Mucosa of gallbladder (tissue), 1 donor: ENCODE data around the gene ATP2A2. TPM values are rescaled to one million over a fixed set of nuclear protein-coding genes. Genes with fewer than 3 reads are reported as not detected.
"Not testable (repeated sequence)": the region's sequence is repeated elsewhere in the genome, so short reads cannot be mapped to it uniquely, and the experiment has no call there.

ENCODE experiments used
- DNase-seq: peaks from one replicate; pipeline ENCODE4 v3.0.0-alpha.2; 2020; ENCODE audit warnings: low spot score
- total RNA-seq: library from RNA; stranded (reverse); gene quantifications from one replicate; pipeline ENCODE4 v1.2.1, GENCODE V29; 2021
- donor health status: DM: no; HTN: no; CAD: no.

ATP2A2 gene
- total RNA-seq, 1 donor from 2014 or later, result 248 TPM

GRCh38 chr12:110342157-110342556 is 61.1 kb downstream of the ATP2A2 start:
- no peak for DNase-seq

- no peak for DNase-seq
These were observed 62.1 kb downstream of the ATP2A2 start for GRCh38 chr12:110343114-110343513.

- no peak for DNase-seq
These were observed 62.9 kb downstream of the ATP2A2 start for GRCh38 chr12:110343736-110344555.

DNA sequence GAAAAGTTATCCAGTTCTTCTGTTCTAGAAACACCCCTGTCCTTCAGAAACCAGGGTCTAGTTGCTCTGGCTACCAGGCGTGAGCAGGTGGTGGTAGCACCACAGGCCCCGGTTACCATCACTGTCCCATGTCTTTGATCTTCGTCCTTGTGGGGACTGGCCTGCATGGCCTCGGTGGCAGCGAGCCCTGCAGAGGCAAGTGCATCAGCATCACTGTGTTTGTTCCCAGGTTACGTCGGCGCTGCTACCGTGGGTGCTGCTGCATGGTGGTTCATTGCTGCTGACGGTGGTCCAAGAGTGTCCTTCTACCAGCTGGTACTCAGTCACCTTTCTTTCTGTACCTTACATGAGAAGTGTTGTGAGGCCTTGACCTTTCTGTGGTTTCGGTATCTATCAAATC is 63.6 kb downstream of the ATP2A2 start:
- DNase-seq, result no peak

DNA sequence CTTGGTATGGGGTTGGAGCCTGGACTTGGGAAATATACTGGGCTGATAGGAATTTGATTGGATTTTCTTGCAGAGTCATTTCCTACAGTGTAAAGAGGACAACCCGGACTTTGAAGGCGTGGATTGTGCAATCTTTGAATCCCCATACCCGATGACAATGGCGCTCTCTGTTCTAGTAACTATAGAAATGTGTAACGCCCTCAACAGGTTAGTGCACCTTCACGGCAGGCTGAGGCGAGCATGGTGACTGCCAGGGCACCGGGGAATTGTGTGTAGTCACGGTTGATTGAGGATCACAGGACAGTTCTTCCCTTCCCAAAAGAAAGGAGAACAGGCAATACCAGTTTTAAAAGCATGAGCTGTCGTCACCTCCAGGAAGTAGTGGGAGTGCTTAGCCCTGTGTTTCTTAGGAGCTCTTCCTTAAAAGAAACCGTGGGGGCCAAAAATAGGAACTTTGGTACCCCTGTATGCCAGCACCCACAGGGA is 64.2 kb downstream of the ATP2A2 start:
- peak; percentile 59 for DNase-seq

DNA sequence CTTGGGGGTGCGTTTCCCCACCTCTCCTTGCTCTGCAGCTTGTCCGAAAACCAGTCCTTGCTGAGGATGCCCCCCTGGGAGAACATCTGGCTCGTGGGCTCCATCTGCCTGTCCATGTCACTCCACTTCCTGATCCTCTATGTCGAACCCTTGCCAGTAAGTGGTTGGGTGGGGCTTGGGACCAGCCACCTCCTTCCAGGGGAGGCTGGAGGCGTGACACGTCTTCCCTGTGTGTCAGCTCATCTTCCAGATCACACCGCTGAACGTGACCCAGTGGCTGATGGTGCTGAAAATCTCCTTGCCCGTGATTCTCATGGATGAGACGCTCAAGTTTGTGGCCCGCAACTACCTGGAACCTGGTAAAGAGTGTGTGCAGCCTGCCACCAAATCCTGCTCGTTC is 64.9 kb downstream of the ATP2A2 start:
- no peak for DNase-seq

GRCh38 chr12:110347767-110348166 is 66.7 kb downstream of the ATP2A2 start:
- no peak for DNase-seq

GRCh38 chr12:110348431-110349059 is 67.5 kb downstream of the ATP2A2 start:
- no peak for DNase-seq

DNA sequence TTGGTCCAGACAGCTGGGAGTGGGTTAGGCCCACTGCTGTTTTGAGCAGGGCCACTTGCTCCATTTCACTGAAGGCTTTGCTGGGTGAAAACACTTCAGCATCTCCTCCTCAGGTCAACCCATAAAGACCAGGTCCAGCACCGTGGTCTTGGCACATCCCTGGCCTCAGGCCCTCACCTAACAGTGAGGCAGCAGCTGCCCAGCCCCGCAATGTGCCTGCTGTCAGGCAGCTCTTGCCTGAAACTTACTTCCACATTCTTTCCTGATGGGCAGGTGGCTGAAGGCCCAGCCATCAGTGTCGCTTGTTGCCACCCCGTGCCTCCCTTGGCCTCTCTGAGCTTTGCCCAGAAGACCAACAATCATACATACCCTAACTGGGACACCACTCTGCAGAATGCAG is 68.0 kb downstream of the ATP2A2 start:
- DNase-seq, result no peak

DNA sequence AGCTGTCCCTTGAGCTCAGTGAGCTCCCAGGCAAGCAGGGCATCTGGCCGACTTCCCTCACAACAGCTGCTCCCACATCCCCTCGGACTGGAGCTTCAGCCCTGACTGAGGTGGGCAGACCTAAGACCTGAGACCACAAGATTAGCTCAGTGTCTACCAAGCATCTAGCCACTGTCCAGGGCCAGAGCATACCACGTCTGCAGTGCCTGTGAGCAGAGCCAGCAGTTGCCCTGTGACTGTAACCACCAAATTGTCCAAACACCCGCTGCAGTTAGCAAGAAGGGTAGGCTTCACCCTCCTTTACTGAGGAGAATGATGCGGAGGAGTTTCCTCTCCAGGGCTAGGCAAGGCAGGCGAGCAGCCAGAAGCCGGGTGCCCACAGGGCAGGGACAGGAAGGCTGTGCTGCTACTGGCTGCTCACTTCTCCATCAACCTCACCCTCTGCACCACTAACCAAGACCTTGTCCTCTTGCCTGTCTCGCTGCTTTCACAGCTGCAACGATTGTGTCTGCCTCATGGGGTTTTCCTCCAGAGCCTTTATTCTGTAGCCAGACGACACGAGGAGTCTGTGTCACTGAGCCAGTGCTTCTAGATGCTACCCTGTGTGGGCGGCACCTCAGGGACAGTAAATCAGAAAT is 68.6 kb downstream of the ATP2A2 start:
- DNase-seq, result no peak

GRCh38 chr12:110351119-110351518 is 70.1 kb downstream of the ATP2A2 start:
- DNase-seq, result no peak

- no peak for DNase-seq
These were observed 71.4 kb downstream of the ATP2A2 start for GRCh38 chr12:110352401-110352800.

GRCh38 chr12:110353211-110353965 is 72.3 kb downstream of the ATP2A2 start:
- DNase-seq, result peak; percentile 35

DNA sequence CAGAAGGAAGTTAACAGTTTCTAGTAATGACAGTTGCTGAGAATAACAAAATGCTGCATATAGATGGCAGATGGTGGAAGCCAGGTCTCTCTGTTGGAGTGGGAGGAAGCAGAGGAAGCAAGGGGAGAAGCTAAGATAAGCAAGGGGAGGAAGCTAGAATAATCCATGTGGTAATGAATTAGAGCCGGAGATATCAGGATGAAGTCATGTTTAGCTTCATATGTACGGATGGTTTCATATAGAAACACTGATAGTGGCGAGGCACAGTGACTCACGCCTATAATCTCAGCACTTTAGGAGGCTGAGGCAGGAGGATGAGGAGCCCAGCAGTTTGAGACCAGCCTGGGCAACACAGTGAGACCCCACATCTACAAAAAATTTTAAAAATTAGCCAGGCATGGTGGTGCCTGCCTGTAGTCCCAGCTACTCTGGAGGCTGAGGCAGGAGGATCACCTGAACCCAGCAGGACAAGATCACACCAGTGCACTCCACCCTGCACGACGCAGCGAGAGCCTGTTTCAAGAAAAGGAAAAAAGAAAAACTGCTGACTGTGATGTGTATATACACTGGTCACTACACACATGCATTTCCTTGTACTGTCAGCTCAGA is 73.2 kb downstream of the ATP2A2 start:
- no peak for DNase-seq

GRCh38 chr12:110355073-110355472 is 74.0 kb downstream of the ATP2A2 start:
- DNase-seq, result no peak

DNA sequence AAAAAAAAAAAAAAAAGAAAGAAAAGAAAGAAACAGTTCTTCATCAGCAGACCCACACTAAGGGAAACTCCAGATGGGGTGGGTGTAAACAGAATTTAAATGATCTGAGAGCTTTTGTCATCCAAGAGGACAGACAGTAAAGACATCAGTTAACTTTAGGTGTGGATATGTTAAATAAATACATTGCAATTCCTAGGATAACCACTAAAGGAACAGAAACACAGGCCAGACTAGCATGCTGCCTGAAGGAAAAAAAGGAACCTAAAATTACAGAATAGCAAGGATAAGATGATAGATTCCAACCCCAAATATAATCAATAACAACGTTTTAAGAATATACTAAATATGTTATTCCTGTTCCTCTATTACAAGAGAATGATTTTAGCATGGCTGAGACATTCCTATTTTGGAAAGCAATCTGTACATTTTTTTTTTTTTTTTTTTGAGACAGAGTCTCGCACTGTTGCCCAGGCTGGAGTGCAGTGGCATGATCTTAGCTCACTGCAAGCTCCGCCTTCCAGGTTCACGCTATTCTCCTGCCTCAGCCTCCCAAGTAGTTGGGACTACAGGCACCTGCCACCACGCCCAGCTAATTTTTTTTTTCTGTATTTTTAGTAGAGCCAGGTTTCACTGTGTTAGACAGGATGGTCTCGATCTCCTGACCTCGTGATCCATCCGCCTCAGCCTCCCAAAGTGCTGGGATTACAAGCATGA is 77.5 kb downstream of the ATP2A2 start:
- DNase-seq, result not testable (repeated sequence)

- DNase-seq, result no peak
These were observed 80.2 kb downstream of the ATP2A2 start for GRCh38 chr12:110361216-110361615.

DNA sequence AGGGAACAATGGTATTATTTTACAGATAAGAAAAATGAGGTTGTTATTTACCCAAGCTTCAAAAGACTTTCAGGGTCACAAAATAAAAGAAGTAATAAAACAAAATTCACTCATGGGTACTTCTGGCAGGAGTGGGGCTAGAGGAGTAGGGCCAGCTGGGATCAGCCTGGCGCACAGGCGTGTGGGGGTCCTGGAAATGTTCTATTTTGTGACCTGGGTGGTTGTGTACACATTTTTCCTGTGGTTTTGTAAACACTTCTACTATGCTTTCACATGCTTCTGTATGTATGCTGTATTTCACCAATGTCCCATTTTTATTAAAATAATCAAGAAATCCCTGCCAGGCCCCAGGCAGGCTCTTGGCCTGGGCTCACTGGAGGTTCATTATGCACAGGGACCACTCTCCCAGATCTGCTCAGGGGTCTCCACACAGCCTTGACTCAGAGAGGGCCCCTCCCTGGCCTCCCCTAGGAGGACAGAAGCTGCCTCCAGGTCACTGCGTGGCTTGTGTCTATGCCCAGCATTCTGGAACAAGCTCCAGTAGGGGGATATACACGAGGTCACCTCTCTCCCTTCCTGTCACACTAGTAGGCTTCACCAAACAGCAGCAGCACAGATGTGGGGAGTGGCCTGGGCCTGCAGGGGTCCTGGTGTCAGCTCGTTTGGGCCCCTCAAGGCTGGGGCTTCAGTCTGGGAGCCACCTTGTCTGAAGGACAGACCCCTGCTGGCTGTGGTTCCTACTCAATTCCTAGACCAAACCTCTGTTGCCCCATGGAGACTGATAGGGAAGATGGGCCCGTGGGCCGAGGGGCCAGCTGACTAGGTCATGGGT is 84.7 kb downstream of the ATP2A2 start:
- DNase-seq, result no peak

DNA sequence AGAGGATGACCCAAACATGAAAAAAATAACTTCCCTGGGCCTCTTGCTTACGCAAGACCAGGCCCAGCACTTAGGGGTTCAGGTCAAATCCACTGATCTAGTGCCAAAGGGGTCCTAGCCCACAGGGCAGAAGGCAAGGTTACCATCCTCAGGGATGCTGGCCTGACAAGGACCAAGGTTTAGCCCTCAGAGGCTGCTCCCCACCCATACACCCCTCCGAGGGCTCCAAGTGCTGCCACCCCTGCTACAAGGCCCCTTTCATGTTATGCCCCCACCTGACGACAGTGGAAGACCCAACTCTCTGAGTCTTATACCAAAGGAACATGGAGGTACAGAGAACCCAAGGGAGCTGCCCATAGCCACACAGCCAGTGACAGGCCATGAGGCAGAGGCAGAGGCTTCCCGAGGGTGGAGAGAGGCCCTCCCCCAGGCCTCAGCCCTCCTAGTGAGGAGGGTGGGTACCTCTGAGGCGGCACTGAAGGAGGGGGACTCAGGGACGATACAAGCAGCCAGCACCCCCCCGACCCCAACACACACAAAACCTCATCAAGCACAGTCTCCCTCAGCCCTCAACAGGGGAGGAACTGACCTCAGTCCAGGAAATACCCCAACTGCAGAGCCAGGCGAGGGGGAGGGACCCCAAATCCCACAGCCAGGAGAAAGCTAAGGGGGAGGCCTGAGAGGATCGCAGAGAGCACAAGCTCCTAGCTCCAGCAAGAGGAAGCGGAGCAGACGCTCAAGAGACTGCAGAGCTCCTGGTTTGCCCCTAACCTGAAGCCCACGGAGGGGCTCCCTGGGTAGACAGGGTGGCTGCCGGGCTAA is 85.5 kb downstream of the ATP2A2 start:
- DNase-seq, result no peak
